ENCODE measurements around the gene PEX11A.

The PEX11A gene

GRCh38 chr15:89646416-89647141 is 44.0 kb downstream of the PEX11A start:
- H3K27me3 ChIP-seq = no peaks in the 10 kb centered on the region
- no peak overlapping the region for H3K4me3 ChIP-seq
- no peaks in the 10 kb centered on the region for H3K9me3 ChIP-seq
- peak; percentile 16 to 62 for DNase-seq
- TF ChIP-seq, protein P1, sequence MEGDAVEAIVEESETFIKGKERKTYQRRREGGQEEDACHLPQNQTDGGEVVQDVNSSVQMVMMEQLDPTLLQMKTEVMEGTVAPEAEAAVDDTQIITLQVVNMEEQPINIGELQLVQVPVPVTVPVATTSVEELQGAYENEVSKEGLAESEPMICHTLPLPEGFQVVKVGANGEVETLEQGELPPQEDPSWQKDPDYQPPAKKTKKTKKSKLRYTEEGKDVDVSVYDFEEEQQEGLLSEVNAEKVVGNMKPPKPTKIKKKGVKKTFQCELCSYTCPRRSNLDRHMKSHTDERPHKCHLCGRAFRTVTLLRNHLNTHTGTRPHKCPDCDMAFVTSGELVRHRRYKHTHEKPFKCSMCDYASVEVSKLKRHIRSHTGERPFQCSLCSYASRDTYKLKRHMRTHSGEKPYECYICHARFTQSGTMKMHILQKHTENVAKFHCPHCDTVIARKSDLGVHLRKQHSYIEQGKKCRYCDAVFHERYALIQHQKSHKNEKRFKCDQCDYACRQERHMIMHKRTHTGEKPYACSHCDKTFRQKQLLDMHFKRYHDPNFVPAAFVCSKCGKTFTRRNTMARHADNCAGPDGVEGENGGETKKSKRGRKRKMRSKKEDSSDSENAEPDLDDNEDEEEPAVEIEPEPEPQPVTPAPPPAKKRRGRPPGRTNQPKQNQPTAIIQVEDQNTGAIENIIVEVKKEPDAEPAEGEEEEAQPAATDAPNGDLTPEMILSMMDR (IDR thresholded peaks at IDR 0.05) = no peak
- peaks cover 0 to 6% (median 0%) of the 10 kb centered on the region in 4 donors for H3K4me1 ChIP-seq
- intact Hi-C loops (cut with DNase I; ENCODE audit: low total_unique reads) = loop anchor here (5.0 to 10.0 kb wide), 2 partner anchors 58 to 106 kb away; partner anchors contain the start of gene MESP1
- no peak overlapping the region for H3K27ac ChIP-seq
- H3K36me3 ChIP-seq = peaks cover 6 to 62% (median 35%) of the 10 kb centered on the region in 3 donors

GRCh38 chr15:89645680-89646079 is 44.9 kb downstream of the PEX11A start:
- Histone ChIP-seq H3K9me3 (no peaks in the 10 kb centered on the region), H3K4me3 (no peak overlapping the region), H3K27me3 (no peaks in the 10 kb centered on the region), H3K36me3 (peaks cover 11 to 71% (median 42%) of the 10 kb centered on the region in 3 donors), H3K27ac (no peak overlapping the region), H3K4me1 (peaks cover 0 to 6% (median 0%) of the 10 kb centered on the region in 4 donors)
- TF ChIP-seq, protein P1 (IDR thresholded peaks at IDR 0.05) = no peak
- DNase-seq = peak in 1 of 2 donors; percentile 65
- intact Hi-C loops (cut with DNase I; ENCODE audit: low total_unique reads) = loop anchor here (5.0 to 10.0 kb wide), 2 partner anchors 59 to 107 kb away; partner anchors contain the start of gene MESP1

DNA sequence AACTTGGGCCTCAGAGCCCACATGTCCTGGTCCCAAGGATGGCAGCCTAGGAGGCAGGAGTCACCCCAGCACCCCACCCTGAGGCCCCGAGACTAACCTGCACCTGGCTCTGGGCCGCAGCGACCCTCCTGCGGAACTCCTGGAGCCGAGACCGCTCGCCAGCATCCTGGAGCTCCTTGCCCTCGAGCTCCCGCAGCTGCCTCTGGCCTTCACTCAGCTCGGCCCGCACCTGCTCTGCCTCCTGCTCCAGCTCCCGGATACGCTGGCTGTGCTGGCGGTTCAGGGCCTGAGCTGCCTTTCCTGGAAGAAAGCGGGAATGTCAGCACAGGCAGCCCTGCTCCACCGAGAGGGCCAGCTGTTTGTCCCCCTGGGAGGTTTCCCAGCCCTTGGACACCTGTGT is 48.4 kb downstream of the PEX11A start:
- intact Hi-C loops (cut with DNase I; ENCODE audit: low total_unique reads) = loop anchor here (10.0 kb wide), 1 partner anchor 63 kb away; no protein-coding TSS in a partner anchor
- Histone ChIP-seq H3K36me3 (peaks cover 17 to 58% (median 38%) of the 10 kb centered on the region in 3 donors), H3K4me3 (no peak overlapping the region), H3K4me1 (peaks cover 0 to under 1% (median 0%) of the 10 kb centered on the region in 4 donors), H3K9me3 (no peaks in the 10 kb centered on the region), H3K27ac (no peak overlapping the region), H3K27me3 (no peaks in the 10 kb centered on the region)
- DNase-seq = peak in 1 of 2 donors; percentile 65
- TF ChIP-seq, protein P1 (IDR thresholded peaks at IDR 0.05) = no peak

- Histone ChIP-seq H3K27me3 (no peaks in the 10 kb centered on the region), H3K4me3 (no peak overlapping the region), H3K4me1 (no peaks in the 10 kb centered on the region), H3K36me3 (peaks cover 17 to 51% (median 33%) of the 10 kb centered on the region in 3 donors), H3K9me3 (no peaks in the 10 kb centered on the region), H3K27ac (no peak overlapping the region)
- peak in 1 of 2 donors; percentile 24 for DNase-seq
- TF ChIP-seq, protein P1 (IDR thresholded peaks at IDR 0.05) = no peak
- intact Hi-C loops (cut with DNase I; ENCODE audit: low total_unique reads) = loop anchor here (10.0 kb wide), 1 partner anchor 64 kb away; no protein-coding TSS in a partner anchor
These were observed 49.5 kb downstream of the PEX11A start for GRCh38 chr15:89641053-89641452.

DNA sequence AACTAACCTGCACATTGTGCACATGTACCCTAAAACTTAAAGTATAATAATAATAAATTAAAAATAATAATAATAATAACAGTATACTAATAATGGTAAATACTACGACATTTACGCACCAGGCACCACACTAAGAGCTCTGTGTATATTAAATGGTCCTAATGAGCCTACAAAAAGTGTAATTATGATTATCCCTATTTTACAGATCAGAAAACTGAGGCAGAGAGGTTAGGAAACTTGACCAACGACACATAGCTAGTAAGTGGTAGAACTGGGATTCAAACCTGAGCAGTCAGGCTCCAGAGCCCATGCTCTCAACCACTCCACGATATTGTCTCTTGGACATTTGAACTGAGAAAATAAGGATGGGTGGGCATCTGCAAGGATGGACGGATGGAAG is 50.3 kb downstream of the PEX11A start:
- Histone ChIP-seq H3K9me3 (no peaks in the 10 kb centered on the region), H3K27ac (no peak overlapping the region), H3K36me3 (peaks cover 17 to 44% (median 32%) of the 10 kb centered on the region in 3 donors), H3K4me3 (no peak overlapping the region), H3K4me1 (no peaks in the 10 kb centered on the region), H3K27me3 (no peaks in the 10 kb centered on the region)
- intact Hi-C loops (cut with DNase I; ENCODE audit: low total_unique reads) = loop anchor here (10.0 kb wide), 1 partner anchor 65 kb away; no protein-coding TSS in a partner anchor
- TF ChIP-seq, protein P1 (IDR thresholded peaks at IDR 0.05) = no peak
- DNase-seq = peak in 1 of 2 donors; percentile 21
